Activated naive CD8-positive, alpha-beta T cell treated with anti-CD3 and anti-CD28 coated beads, Interleukin-2, amount 10 ng/mL, durations not matched to agents 7 days and 5 days (primary cell): ENCODE measurements around the gene OR11A1. TPM values are rescaled to one million over a fixed set of nuclear protein-coding genes. Genes with fewer than 3 reads are reported as not detected.
"Not testable (repeated sequence)": the region's sequence is repeated elsewhere in the genome, so short reads cannot be mapped to it uniquely, and the experiment has no call there.

Source experiments
- ATAC-seq: fragments of 150-1000 bp; cut with Tn5 transposase; one replicate; pipeline ENCODE4 v1.10.0; 2021; ENCODE audit warnings: low read depth, moderate library complexity
- POLR2A ChIA-PET: fragments of 350-600 bp; sonication (Branson Sonifier 250); formaldehyde crosslinking; loops from one replicate; lab custom pipeline; 2021; ENCODE audit warnings: antibody characterized with exemption; lab: Charles Lee
- DNase-seq: peaks from one replicate; pipeline ENCODE4 v3.0.0; 2021
- H3K27ac Mint-ChIP-seq: one replicate; pipeline ENCODE4 v1.8.0; 2022; ENCODE audit warnings: mild to moderate bottlenecking, mixed read lengths
- H3K27me3 Mint-ChIP-seq: one replicate; pipeline ENCODE4 v1.8.0; 2022; ENCODE audit warnings: mild to moderate bottlenecking, moderate library complexity, mixed read lengths
- H3K36me3 Mint-ChIP-seq: one replicate; pipeline ENCODE4 v1.8.0; 2021; ENCODE audit warnings: mild to moderate bottlenecking, mixed read lengths
- H3K4me1 Mint-ChIP-seq: one replicate; pipeline ENCODE4 v1.8.0; 2021; ENCODE audit warnings: mixed read lengths
- H3K4me3 Mint-ChIP-seq: one replicate; pipeline ENCODE4 v1.8.0; 2022; ENCODE audit warnings: mild to moderate bottlenecking, moderate library complexity, mixed read lengths
- H3K9me3 Mint-ChIP-seq: one replicate; pipeline ENCODE4 v1.8.0; 2021; ENCODE audit warnings: mixed read lengths
- total RNA-seq, 2 experiments: library from RNA; stranded (reverse); gene quantifications; one replicate each; pipeline ENCODE4 v1.2.3, GENCODE V29; 2021

OR11A1 gene
- total RNA-seq, 2 experiments from 2014 or later = not detected

GRCh38 chr6:29465279-29465678 lies 8.4 kb upstream of the OR11A1 start:
- H3K4me1 Mint-ChIP-seq = peaks cover 2% of the 10 kb centered on the region
- DNase-seq = no peak
- peaks cover 10% of the 10 kb centered on the region for H3K27me3 Mint-ChIP-seq
- no peak for ATAC-seq
- H3K36me3 Mint-ChIP-seq = no peaks in the 10 kb centered on the region
- POLR2A ChIA-PET = no interaction called here
- no peak overlapping the region for H3K27ac Mint-ChIP-seq
- no peaks in the 10 kb centered on the region for H3K9me3 Mint-ChIP-seq
- H3K4me3 Mint-ChIP-seq = no peak overlapping the region

GRCh38 chr6:29462022-29462421 lies 5.2 kb upstream of the OR11A1 start:
- ATAC-seq = no peak
- POLR2A ChIA-PET = no interaction called here
- Mint-ChIP-seq H3K4me3 (no peak overlapping the region), H3K27me3 (peaks cover 15% of the 10 kb centered on the region), H3K4me1 (peaks cover 2% of the 10 kb centered on the region), H3K36me3 (no peaks in the 10 kb centered on the region), H3K9me3 (no peaks in the 10 kb centered on the region), H3K27ac (no peak overlapping the region)
- no peak for DNase-seq

DNA sequence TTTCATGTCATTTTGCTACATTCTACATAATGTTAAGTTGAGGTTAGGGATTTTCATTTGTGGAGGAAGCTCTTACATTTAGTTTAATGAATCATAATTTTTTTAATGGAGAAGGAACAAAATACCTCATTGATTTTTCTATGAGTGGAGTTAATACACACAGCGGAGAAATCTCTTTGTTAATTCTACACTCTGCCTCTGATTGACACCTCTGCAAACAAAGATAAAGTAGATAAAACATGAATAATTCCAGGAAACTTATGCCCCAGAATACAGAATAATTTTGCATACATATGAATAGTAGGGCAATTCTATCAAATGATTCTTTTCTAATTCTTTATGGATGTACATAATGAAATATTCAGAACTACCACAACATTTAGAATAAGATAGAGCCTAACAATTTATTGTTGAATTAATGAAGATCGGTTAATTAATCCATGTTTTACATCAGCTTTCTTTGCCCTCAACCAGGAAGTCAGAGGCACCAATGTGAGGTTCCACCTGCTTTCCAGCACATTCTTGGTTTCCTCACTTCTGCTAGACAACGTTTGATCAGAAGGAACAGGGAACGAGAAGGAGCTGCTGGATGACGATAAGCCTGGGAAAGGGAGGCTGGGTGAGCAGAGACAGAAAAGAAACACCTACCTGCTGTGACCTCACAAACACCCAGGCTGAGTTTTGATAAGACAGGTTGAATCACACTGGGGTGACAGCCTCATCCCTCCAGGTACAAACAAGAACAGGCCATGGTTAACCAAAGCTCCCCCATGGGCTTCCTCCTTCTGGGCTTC lies 4.3 kb upstream of the OR11A1 start:
- POLR2A ChIA-PET = no interaction called here
- Mint-ChIP-seq H3K36me3 (no peaks in the 10 kb centered on the region), H3K4me1 (peaks cover 2% of the 10 kb centered on the region), H3K4me3 (no peak overlapping the region), H3K27me3 (peaks cover 12% of the 10 kb centered on the region), H3K27ac (no peak overlapping the region), H3K9me3 (no peaks in the 10 kb centered on the region)
- DNase-seq = no peak
- no peak for ATAC-seq

GRCh38 chr6:29451471-29452193 lies 5.2 kb downstream of the OR11A1 start:
- Mint-ChIP-seq H3K36me3 (no peaks in the 10 kb centered on the region), H3K27ac (no peak overlapping the region), H3K4me3 (no peak overlapping the region), H3K4me1 (no peaks in the 10 kb centered on the region), H3K27me3 (peaks cover 8% of the 10 kb centered on the region), H3K9me3 (no peaks in the 10 kb centered on the region)
- no peak for ATAC-seq
- POLR2A ChIA-PET = no interaction called here
- DNase-seq = no peak

GRCh38 chr6:29447670-29448069 lies 9.2 kb downstream of the OR11A1 start:
- peaks cover 7% of the 10 kb centered on the region for H3K9me3 Mint-ChIP-seq
- ATAC-seq = no peak

GRCh38 chr6:29444031-29444430 lies 12.8 kb downstream of the OR11A1 start:
- H3K27ac Mint-ChIP-seq, H3K36me3 Mint-ChIP-seq, ATAC-seq, H3K4me3 Mint-ChIP-seq, DNase-seq, H3K4me1 Mint-ChIP-seq, POLR2A ChIA-PET, H3K9me3 Mint-ChIP-seq: not testable (repeated sequence)
- H3K27me3 Mint-ChIP-seq = peaks cover 17% of the 10 kb centered on the region

More at GRCh38 chr6:29447670-29448069, 9.2 kb downstream of the OR11A1 start:
- Mint-ChIP-seq H3K4me3 (no peak overlapping the region), H3K4me1 (no peaks in the 10 kb centered on the region), H3K27me3 (peaks cover 20% of the 10 kb centered on the region), H3K36me3 (no peaks in the 10 kb centered on the region), H3K27ac (no peak overlapping the region)
- DNase-seq = no peak
- POLR2A ChIA-PET = no interaction called here

GRCh38 chr6:29442719-29443118 lies 14.2 kb downstream of the OR11A1 start:
- no peak for ATAC-seq
- POLR2A ChIA-PET = no interaction called here
- Mint-ChIP-seq H3K36me3 (no peaks in the 10 kb centered on the region), H3K4me1 (no peaks in the 10 kb centered on the region), H3K4me3 (no peak overlapping the region), H3K9me3 (peaks cover 7% of the 10 kb centered on the region), H3K27me3 (peaks cover 24% of the 10 kb centered on the region), H3K27ac (no peak overlapping the region)
- DNase-seq = no peak

DNA sequence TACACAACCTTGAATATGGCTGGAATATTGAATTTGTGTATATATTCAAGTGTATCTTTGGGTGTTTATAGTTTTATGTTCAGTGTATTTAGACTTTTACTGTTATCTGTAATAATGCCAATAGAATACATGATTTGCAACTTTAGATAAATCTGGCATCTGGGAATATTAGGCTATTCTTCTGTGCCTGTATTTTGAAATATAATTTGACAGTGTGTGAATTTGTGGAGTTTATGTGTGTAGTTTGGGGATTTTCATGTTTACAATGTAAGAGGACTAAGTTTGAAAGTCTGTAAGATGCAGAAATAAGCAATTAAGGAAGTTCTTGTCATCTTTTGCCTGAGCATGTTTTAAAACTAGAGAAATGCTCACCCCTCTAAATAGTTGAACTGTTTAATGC lies 17.9 kb downstream of the OR11A1 start, which contains the start of gene OR10C1:
TSS of gene OR10C1 (plus strand) at position 301 of the 400 bp plus-strand sequence. CDS start 710 bp downstream, outside the sequence.
- DNase-seq = no peak
- no peak within 1 kb of the TSS for H3K27ac Mint-ChIP-seq
- H3K4me1 Mint-ChIP-seq = no peaks in the 10 kb centered on the region
- H3K36me3 Mint-ChIP-seq = no peaks in the 10 kb centered on the region
- ATAC-seq = no peak
- peaks cover 30% of the 10 kb centered on the region for H3K27me3 Mint-ChIP-seq
- no peak within 1 kb of the TSS for H3K4me3 Mint-ChIP-seq
- POLR2A ChIA-PET = no interaction called here
- H3K9me3 Mint-ChIP-seq = peaks cover under 1% of the 10 kb centered on the region

- H3K27ac Mint-ChIP-seq, H3K9me3 Mint-ChIP-seq, H3K4me3 Mint-ChIP-seq, H3K36me3 Mint-ChIP-seq, POLR2A ChIA-PET, DNase-seq, ATAC-seq, H3K4me1 Mint-ChIP-seq: not testable (repeated sequence)
- peaks cover 33% of the 10 kb centered on the region for H3K27me3 Mint-ChIP-seq
Measured at GRCh38 chr6:29436730-29437129, 20.1 kb downstream of the OR11A1 start.

GRCh38 chr6:29426654-29427053 lies 30.2 kb downstream of the OR11A1 start:
- no peak for ATAC-seq
- Mint-ChIP-seq H3K27ac (no peak overlapping the region), H3K36me3 (no peaks in the 10 kb centered on the region), H3K9me3 (no peaks in the 10 kb centered on the region), H3K4me1 (peaks cover 2% of the 10 kb centered on the region), H3K4me3 (no peak overlapping the region), H3K27me3 (peaks cover 10% of the 10 kb centered on the region)
- POLR2A ChIA-PET = no interaction called here
- no peak for DNase-seq

DNA sequence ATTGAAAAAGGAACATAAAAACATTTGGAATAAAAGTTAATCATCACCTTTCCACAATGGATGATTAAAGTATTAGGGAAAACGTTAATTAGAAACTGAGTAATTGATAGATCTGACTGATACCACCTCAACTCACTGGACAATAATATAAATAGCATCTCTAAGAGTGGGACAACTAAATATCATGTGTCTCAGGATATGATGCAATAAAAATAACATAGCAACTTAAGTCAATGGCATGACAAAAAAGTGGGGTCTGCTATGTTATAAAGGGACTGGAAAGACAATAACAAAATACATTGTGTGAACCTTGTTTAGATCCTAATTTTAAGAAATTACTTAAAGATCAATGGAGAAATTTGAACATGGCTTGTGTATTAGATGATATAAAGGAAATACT lies 31.8 kb downstream of the OR11A1 start:
- H3K27ac Mint-ChIP-seq = no peak overlapping the region
- POLR2A ChIA-PET = no interaction called here
- peaks cover 2% of the 10 kb centered on the region for H3K4me1 Mint-ChIP-seq
- H3K9me3 Mint-ChIP-seq = no peaks in the 10 kb centered on the region
- H3K36me3 Mint-ChIP-seq = no peaks in the 10 kb centered on the region
- H3K4me3 Mint-ChIP-seq = no peak overlapping the region
- ATAC-seq = no peak
- peaks cover 12% of the 10 kb centered on the region for H3K27me3 Mint-ChIP-seq
- DNase-seq = no peak

GRCh38 chr6:29424575-29424974 lies 32.3 kb downstream of the OR11A1 start:
- peaks cover 15% of the 10 kb centered on the region for H3K27me3 Mint-ChIP-seq
- no peaks in the 10 kb centered on the region for H3K36me3 Mint-ChIP-seq
- POLR2A ChIA-PET = no interaction called here
- no peak overlapping the region for H3K4me3 Mint-ChIP-seq
- H3K27ac Mint-ChIP-seq = no peak overlapping the region
- ATAC-seq (no peak), DNase-seq (no peak)
- H3K9me3 Mint-ChIP-seq = no peaks in the 10 kb centered on the region
- H3K4me1 Mint-ChIP-seq = peaks cover 2% of the 10 kb centered on the region

DNA sequence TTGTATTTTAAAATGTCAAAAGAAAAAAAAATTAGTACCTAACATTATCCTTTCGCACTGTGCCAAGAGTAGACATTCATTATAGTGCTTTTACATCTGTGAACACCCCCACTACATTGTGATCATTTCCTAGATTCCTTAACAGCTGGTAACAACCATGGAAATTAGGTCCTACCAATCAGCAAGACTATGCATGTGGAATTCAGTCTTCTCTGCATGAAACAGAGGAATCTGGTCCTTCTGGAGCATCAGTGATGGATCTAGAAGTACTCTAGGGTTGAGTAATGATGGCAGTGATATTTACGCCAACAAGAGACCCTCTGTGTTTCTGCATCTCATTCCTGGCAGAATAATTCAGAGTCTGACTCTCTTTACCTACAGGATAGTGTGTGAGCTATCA lies 32.7 kb downstream of the OR11A1 start:
- Mint-ChIP-seq H3K9me3 (no peaks in the 10 kb centered on the region), H3K4me1 (peaks cover 2% of the 10 kb centered on the region), H3K27me3 (peaks cover 15% of the 10 kb centered on the region), H3K27ac (no peak overlapping the region), H3K4me3 (no peak overlapping the region), H3K36me3 (no peaks in the 10 kb centered on the region)
- POLR2A ChIA-PET = no interaction called here
- no peak for DNase-seq
- ATAC-seq = no peak

DNA sequence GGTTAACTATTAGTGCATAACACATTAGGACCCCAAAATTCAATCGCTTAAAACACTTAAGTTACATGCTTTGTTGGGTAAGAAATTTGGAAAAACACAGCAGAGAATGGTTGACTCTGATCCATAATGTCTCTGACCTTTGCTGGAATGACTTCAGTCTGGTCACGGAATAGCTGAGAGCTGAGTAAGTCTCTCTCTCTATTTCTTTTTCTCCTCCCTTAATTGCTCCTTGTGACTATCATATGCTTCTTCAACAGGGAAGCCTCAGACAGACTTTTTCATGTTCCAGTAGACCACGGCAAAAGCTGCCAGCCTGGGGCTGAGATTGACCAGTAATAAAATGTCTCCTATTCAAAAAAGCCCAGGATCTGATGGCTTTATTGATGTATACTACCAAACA lies 37.4 kb downstream of the OR11A1 start:
- no peak for ATAC-seq
- Mint-ChIP-seq H3K27ac (no peak overlapping the region), H3K36me3 (no peaks in the 10 kb centered on the region), H3K9me3 (no peaks in the 10 kb centered on the region), H3K27me3 (peaks cover 24% of the 10 kb centered on the region), H3K4me1 (peaks cover under 1% of the 10 kb centered on the region), H3K4me3 (no peak overlapping the region)
- no peak for DNase-seq
- POLR2A ChIA-PET = no interaction called here
